ENCODE results near the gene BAIAP2L1. TPM values are rescaled to one million over a fixed set of nuclear protein-coding genes. Genes with fewer than 3 reads are reported as not detected.
"Not testable (repeated sequence)": the region's sequence is repeated elsewhere in the genome, so short reads cannot be mapped to it uniquely, and the experiment has no call there.

BAIAP2L1 gene
- total RNA-seq = under 0.01 TPM

- DNase-seq (ENCODE audit: low read depth in 2 of 3, low spot score in 2 of 3) = peak; percentile 58 to 81 (median 78)
Measured at GRCh38 chr7:98400542-98401340, at the start of gene BAIAP2L1. TSS of gene BAIAP2L1 (minus strand) at chr7:98401090. CDS start at chr7:98400852, 238 bp downstream.

DNA sequence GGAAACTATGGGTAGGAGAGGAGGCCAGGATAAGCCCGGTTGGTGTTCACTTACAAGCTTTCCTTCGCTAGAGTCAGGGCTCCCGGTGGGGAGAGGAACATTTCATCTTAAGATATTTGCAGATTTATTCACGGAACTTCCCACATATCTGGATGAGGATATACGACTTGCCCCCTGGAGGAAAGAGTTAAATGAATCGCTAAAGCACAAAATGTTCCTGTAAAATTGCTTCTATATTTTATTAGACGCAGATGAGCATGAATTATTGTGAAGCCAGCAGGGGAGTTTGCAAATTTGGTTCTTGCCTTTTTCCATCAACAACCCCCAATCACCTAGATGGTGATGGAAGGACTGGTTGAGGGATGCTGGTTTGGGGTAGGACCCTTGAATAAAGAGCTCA is 47.9 kb upstream of the BAIAP2L1 start:
- no peak for DNase-seq (ENCODE audit: low read depth in 2 of 3, low spot score in 2 of 3)

DNA sequence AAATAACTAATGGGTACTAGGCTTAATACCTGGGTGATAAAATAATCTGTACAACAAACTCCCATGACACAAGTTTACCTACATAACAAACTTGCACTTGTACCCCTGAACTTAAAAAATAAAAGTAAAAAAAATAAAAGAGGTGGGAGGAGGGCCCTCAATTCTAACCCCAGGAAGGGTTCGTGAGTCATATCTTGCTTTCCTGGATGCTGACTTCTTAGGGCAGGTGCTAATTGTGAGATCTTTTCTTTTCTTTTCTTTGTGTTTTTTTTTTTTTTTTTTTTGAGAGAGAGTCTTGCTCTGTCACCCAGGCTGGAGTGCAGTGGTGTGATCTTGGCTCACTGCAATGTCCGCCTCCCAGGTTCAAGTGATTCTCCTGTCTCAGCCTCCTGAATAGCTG is 40.1 kb upstream of the BAIAP2L1 start:
- DNase-seq (ENCODE audit: low read depth in 2 of 3, low spot score in 2 of 3) = not testable (repeated sequence)

DNA sequence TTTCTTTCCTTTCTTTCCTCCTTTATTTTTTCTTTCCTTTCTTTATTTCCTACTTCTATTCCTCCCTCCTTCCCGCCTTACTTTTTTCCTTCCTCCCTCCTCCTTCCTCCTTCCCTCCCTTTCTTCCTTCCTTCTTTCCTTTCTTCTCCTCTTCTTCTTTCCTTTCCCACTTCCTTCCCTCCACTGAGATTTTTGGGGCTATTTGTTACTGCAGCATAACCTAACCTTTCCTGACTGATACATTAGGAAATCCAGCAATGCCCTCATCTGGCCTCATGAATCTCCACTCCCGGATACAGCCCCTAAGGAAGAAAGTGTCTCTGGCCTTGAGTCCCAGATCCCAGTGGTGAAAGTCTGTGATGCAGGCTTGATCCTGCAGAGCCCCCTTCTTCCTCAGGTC is 38.6 kb upstream of the BAIAP2L1 start:
- DNase-seq (ENCODE audit: low read depth in 2 of 3, low spot score in 2 of 3) = no peak

- DNase-seq (ENCODE audit: low read depth in 2 of 3, low spot score in 2 of 3) = no peak
Measured at GRCh38 chr7:98434087-98434486, 33.2 kb upstream of the BAIAP2L1 start.

DNA sequence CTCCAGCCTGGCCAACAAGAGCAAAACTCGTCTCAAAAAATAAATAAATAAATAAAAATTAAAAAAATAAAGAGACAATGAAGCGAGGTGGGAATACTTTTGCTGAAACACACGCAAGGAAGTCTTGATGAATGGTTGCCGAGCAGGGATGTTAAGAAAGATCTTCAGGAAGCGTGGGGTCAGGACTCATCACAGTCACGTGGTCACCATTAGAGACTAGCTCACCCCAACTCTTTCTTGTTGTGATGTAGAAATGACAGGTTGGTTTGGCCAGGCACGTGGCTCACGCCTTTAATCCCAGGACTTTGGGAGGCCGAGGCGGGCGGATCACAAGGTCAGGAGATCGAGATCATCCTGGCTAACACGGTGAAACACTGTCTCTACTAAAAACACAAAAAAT is 28.9 kb upstream of the BAIAP2L1 start:
- DNase-seq (ENCODE audit: low read depth in 2 of 3, low spot score in 2 of 3) = no peak

GRCh38 chr7:98423043-98423442 is 22.2 kb upstream of the BAIAP2L1 start:
- peak in 1 of 3 donors; percentile 28 for DNase-seq (ENCODE audit: low read depth in 2 of 3, low spot score in 2 of 3)

GRCh38 chr7:98420966-98421612 is 20.2 kb upstream of the BAIAP2L1 start:
- DNase-seq (ENCODE audit: low read depth in 2 of 3, low spot score in 2 of 3) = peak; percentile 37 to 54 (median 45)

GRCh38 chr7:98419988-98420387 is 19.1 kb upstream of the BAIAP2L1 start:
- DNase-seq (ENCODE audit: low read depth in 2 of 3, low spot score in 2 of 3) = not testable (repeated sequence)

DNA sequence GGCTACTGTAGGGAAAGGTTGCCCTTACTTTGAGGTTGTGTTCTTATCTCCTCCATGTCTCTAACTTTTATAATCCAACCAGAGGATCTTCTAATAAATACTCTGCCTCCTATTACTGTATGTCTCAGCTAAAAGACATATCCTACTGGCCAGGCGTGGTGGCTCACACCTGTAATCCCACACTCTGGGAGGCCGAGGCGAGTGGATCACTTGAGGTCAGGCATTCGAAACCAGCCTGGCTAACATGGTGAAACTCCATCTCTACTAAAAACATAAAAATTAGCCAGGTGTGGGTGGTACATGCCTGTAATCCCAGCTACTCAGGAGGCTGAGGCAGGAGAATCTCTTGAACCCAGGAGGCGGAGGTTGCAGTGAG is 18.4 kb upstream of the BAIAP2L1 start:
- not testable (repeated sequence) for DNase-seq (ENCODE audit: low read depth in 2 of 3, low spot score in 2 of 3)

DNA sequence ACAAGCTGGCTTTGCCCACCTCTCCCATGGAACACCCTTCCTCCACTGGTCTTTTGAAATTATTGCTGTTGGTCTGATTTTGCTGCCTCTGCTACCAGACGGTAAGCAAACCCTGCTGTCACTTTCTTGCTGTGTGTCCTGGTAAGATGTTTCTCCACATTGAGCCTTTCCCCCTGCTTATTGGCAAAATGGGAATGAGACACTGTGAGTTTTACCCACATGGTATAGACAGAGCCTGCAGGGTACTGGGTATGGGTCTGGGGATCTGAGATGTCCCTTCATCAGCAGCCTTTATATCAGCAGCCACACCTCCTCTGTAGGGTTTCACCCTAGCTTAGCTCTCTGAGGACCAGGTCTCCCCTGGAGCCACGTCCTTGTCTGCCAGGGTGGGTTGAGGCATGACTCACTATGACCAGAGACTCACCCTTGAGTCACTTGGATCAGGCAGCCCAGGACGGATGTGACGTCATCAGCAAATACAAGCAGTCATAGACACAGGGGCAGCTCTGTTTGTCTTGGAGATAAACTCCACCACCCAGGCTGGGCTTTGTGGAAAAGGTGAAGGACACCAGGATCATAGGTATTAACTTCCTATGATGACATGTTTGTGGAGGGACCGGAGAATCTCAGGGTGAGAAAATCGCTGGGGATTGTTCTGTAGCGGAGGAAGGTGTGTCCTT is 17.9 kb upstream of the BAIAP2L1 start:
- no peak for DNase-seq (ENCODE audit: low read depth in 2 of 3, low spot score in 2 of 3)

GRCh38 chr7:98418271-98418635 is 17.4 kb upstream of the BAIAP2L1 start:
- no peak for DNase-seq (ENCODE audit: low read depth in 2 of 3, low spot score in 2 of 3)

- not testable (repeated sequence) for DNase-seq (ENCODE audit: low read depth in 2 of 3, low spot score in 2 of 3)
Measured at GRCh38 chr7:98417604-98418270, 16.8 kb upstream of the BAIAP2L1 start.

DNA sequence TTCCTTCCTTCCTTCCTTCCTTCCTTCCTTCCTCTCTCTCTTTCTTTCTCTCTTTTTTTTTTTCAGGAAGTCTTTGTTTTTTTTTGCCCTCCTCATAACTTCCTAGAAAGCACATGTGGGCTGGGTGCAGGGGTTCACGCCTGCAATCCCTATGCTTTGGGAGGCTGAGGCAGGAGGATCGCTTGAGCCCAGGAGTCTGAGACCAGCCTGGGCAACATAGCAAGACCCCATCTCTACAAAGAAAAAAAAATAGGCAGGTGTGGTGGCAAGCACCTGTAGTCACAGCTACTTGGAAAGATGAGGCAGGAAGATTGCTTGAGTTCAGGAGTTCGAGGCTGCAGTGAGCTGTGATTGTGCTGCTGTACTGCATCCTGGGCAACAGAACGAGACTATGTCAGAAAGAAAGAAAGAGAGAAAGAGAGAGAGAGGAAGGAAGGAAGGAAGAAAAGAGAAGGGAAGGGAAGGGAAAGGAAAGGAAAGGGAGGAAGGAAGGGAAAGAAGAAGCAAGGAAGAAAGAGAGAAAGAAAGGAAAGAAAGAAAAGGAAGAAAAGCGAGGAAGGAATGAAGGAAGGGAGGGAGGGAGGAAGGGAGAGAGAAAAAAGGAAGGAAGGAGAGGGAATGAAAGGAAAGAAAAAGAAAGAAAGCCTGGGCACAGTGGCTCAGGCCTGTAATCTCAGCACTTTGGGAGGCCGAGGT is 13.5 kb upstream of the BAIAP2L1 start:
- no peak for DNase-seq (ENCODE audit: low read depth in 2 of 3, low spot score in 2 of 3)

GRCh38 chr7:98413655-98414054 is 12.8 kb upstream of the BAIAP2L1 start:
- DNase-seq (ENCODE audit: low read depth in 2 of 3, low spot score in 2 of 3) = not testable (repeated sequence)

DNA sequence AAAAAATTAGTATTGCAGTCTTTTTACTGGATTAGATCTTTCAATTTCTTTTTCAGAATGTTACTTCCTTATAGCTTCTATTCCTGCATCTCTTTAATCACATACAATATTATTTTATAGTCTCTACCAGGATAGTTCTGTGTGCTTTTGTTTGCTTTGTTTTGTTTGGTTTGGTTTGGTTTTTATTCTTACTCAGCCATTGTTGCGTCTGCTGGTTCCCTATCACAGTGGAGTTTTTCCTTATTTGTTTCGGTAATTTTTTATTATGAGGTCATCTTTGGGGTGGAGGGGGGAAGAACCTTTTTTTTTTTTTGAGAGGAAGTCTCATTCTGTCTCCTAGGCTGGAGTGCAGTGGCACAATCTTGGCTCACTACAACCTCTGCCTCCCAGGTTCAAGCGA is 9.0 kb upstream of the BAIAP2L1 start:
- DNase-seq (ENCODE audit: low read depth in 2 of 3, low spot score in 2 of 3) = no peak

GRCh38 chr7:98408146-98408545 is 7.3 kb upstream of the BAIAP2L1 start:
- DNase-seq (ENCODE audit: low read depth in 2 of 3, low spot score in 2 of 3) = not testable (repeated sequence)

- no peak for DNase-seq (ENCODE audit: low read depth in 2 of 3, low spot score in 2 of 3)
Measured at GRCh38 chr7:98406827-98407226, 5.9 kb upstream of the BAIAP2L1 start.

DNA sequence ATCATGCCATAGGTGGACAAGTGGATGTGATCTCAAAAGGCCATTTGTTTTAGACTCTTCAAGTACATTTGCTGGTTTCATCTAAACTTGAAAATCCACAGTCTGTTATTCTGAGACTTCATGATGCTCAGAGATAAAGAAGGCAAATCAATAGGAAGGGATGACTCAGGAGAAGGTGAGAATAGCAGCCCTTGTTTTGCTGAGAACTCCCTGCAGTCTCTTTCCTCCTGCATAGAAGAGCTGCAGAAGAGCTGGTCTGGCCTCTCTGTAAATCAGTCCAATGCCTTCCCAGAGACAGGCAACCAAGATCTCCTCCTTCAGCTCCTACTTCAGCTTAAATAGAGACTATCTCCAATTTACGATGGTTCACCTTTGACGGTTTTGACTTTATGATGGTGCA is 4.0 kb upstream of the BAIAP2L1 start:
- DNase-seq (ENCODE audit: low read depth in 2 of 3, low spot score in 2 of 3) = no peak

DNA sequence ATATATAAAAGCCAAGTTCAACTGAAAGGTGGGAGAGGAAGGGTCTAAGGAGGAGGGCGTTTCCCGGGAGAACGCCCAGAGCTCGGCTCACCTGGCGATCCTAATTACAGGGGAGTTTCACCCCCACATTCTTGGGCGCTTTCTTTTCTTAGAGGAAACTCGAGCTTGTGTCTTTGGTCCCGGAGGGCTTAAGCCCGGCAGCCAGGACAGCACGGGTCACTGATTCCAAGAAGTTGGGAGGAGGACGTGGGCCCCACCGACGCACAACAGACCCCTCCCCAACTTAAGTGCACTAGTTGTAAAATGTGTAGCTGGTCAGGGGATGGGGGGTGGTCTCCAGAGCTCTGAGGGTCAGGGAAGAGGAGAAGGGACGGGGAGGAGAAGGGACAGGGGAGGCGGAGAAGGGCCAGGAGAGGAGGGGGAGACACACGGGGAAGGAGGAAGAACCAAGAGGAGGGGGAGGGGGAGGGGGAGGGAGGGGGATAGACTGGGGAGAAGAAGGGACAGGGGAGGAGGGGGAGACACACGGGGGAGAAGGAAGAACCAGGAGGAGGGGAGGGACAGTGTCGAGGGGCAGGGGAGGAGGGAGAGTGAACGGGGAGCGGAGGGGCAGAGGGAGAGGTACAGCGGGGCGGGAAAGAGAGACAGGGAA is 874 bp downstream of the BAIAP2L1 start:
- no peak for DNase-seq (ENCODE audit: low read depth in 2 of 3, low spot score in 2 of 3)
